Neural crest cell (in vitro differentiated cells): Measurements from ENCODE around the gene GALNT9. TPM values are rescaled to one million over a fixed set of nuclear protein-coding genes. Genes with fewer than 3 reads are reported as not detected.

Experiments used
- DNase-seq: peaks from one replicate; pipeline ENCODE4 v3.0.0; 2021; ENCODE audit warnings: low read depth, mixed read lengths, low spot score
- H3K27ac Mint-ChIP-seq: one replicate; pipeline ENCODE4 v1.8.0; 2021; ENCODE audit warnings: mild to moderate bottlenecking, mixed read lengths; ENCODE audit not compliant: unreplicated experiment
- H3K27me3 Mint-ChIP-seq: 2 replicates; pipeline ENCODE4 v1.8.0; 2021; ENCODE audit warnings: low read depth, mild to moderate bottlenecking, mixed read lengths
- H3K36me3 Mint-ChIP-seq: 2 replicates; pipeline ENCODE4 v1.8.0; 2021; ENCODE audit warnings: low read depth, mild to moderate bottlenecking, mixed read lengths
- H3K4me1 Mint-ChIP-seq: 2 replicates; pipeline ENCODE4 v1.8.0; 2021; ENCODE audit warnings: mixed read lengths
- H3K4me3 Mint-ChIP-seq: one replicate; pipeline ENCODE4 v1.8.0; 2021; ENCODE audit warnings: mild to moderate bottlenecking, mixed read lengths
- H3K9me3 Mint-ChIP-seq: 2 replicates; pipeline ENCODE4 v1.8.0; 2021; ENCODE audit warnings: mixed read lengths
- CTCF ChIP-seq: fragments of 200-600 bp; sonication (generic); conservative IDR thresholded peaks from 2 replicates; pipeline ENCODE4 v1.5.0; 2021; ENCODE audit warnings: antibody characterized with exemption, mild to moderate bottlenecking
- total RNA-seq: library from RNA; stranded (reverse); gene quantifications from 2 replicates; pipeline ENCODE4 v1.2.1, GENCODE V29; 2021

GALNT9 gene
- total RNA-seq, 1 donor from 2014 or later, result 1.3 TPM

- Mint-ChIP-seq H3K9me3 (no peaks in the 10 kb centered on the region), H3K27ac (no peak overlapping the region), H3K4me3 (no peak overlapping the region), H3K27me3 (peaks cover 28% of the 10 kb centered on the region), H3K4me1 (no peaks in the 10 kb centered on the region), H3K36me3 (no peaks in the 10 kb centered on the region)
- no peak for DNase-seq
- TF ChIP-seq CTCF, result no peak
Observed at GRCh38 chr12:132200800-132201199, 128.6 kb downstream of the GALNT9 start.

DNA sequence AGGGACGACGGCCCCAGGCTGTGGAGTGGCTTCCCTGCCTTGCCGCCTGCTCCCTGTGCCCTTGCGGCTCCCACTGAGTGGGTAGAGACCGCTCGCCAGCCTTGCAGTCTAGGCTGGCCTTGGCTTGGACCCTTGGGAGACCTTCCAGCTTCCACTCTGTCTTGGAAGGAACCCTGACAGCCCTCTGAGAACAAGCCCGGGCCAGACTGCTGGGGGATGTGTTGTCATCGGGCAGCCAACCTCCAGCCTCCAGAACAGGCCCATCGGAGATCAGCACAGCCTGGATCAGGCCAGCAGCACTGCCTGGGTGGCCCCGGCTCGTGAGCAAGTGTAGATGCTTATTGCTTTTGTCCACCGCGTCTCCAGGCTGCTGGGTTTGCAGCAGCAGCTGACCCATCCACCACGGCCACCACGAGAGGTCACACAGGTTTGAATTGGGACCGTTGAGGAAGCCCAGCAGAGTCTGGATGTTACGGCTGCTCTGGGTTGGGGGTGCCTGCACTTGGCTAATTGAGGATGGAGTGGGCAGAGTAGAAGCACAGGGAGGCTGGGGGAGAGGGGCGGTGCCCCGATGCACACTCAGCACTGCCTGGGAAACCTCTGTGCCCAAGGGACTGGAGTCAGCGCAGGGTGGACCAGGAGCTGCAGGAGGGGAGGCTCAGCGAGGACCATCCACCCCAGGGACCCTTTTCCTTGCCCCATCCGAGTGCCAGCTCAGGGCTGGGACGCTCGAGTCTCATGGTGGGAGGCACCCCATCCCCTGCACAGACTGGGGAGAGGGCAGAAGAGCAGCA is 129.7 kb downstream of the GALNT9 start:
- TF ChIP-seq CTCF, result no peak
- H3K27me3 Mint-ChIP-seq, result peaks cover 21% of the 10 kb centered on the region
- DNase-seq, result no peak
- H3K27ac Mint-ChIP-seq, result no peak overlapping the region
- H3K4me3 Mint-ChIP-seq, result no peak overlapping the region
- H3K4me1 Mint-ChIP-seq, result no peaks in the 10 kb centered on the region
- no peaks in the 10 kb centered on the region for H3K9me3 Mint-ChIP-seq
- no peaks in the 10 kb centered on the region for H3K36me3 Mint-ChIP-seq

- Mint-ChIP-seq H3K9me3 (peaks cover 2% of the 10 kb centered on the region), H3K27me3 (peaks cover 19% of the 10 kb centered on the region)
Observed at GRCh38 chr12:132199101-132199500, 130.3 kb downstream of the GALNT9 start.

DNA sequence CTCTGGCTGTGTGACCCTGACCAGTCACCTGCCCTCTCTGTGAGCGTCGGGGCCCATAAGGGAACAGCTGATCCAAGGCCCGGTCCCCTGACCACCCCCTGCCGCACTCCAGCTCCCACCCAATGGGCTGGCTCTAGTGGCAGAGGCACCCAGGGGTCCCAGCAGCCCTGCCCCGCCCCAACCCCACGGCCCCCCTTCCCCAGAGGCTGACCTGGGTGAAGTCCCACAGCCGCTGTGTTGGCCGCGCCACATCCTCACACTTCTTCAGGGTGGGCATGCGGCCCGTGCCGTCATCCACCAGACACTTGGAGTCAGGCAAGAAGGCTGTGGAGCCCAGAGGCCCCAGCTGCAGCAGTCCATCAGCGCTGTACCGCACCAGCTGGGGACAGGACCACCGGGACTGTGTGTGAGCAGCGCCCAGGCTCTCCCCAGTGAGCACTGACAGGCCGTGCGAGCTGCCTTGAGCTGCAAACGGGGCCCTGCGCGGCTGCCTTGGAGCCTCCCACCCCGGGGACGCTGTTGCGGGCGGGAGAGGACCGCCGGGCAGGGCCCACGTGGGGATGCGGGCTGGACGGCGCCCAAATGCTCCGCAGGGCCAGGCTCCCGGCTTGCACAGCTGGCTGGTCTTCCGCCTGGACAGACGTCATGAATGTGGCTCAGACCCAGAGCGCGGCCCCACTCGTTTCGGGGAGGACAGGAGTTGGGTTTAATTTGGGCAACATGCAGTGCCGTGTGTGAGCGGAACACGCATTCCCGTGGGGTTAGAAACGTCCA is 131.6 kb downstream of the GALNT9 start:
- Mint-ChIP-seq H3K4me3 (no peak overlapping the region), H3K36me3 (peaks cover 3% of the 10 kb centered on the region), H3K27ac (no peak overlapping the region), H3K27me3 (peaks cover 27% of the 10 kb centered on the region), H3K9me3 (peaks cover 5% of the 10 kb centered on the region), H3K4me1 (no peaks in the 10 kb centered on the region)
- TF ChIP-seq CTCF, result no peak
- DNase-seq, result no peak

More at GRCh38 chr12:132199101-132199500, 130.3 kb downstream of the GALNT9 start:
- Mint-ChIP-seq H3K27ac (no peak overlapping the region), H3K36me3 (no peaks in the 10 kb centered on the region), H3K4me3 (no peak overlapping the region), H3K4me1 (no peaks in the 10 kb centered on the region)
- DNase-seq, result no peak
- TF ChIP-seq CTCF, result no peak

DNA sequence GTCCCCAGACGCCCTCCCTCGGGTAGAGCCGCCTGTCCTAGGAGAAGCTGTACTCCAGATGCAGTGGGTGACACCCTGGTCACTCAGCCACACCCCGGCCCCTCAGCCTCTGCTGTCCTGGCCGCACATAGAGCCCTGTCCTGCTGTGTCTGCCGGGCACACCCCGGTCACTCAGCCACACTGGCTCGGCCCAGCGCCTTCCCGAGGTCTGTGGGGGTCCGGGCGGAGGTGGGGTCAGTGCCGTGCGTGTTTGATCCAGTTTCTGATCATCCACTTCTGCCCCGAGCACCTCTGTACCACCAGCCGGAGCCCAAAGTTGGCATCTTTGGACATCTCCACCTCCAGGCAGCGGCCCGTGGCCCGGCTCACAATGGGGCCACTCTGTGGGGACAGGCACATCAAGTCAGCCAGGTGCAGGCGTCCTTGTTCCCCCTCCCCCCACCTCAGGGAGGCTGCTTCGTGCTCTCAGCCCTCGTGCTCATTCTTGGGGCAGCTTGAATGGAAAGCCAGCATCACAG is 132.5 kb downstream of the GALNT9 start:
- H3K9me3 Mint-ChIP-seq, result peaks cover 5% of the 10 kb centered on the region
- no peak for DNase-seq
- H3K4me3 Mint-ChIP-seq, result no peak overlapping the region
- peaks cover 3% of the 10 kb centered on the region for H3K36me3 Mint-ChIP-seq
- no peak for TF ChIP-seq CTCF
- no peaks in the 10 kb centered on the region for H3K4me1 Mint-ChIP-seq
- peaks cover 27% of the 10 kb centered on the region for H3K27me3 Mint-ChIP-seq
- no peak overlapping the region for H3K27ac Mint-ChIP-seq
